NCI-H2227 (cell line): ENCODE data around the gene BBS2.

Experiments used
- DNase-seq: peaks from one replicate; lab custom pipeline; 2025; ENCODE audit not compliant: unreplicated experiment; lab: John Stamatoyannopoulos, UW

Gene BBS2

DNA sequence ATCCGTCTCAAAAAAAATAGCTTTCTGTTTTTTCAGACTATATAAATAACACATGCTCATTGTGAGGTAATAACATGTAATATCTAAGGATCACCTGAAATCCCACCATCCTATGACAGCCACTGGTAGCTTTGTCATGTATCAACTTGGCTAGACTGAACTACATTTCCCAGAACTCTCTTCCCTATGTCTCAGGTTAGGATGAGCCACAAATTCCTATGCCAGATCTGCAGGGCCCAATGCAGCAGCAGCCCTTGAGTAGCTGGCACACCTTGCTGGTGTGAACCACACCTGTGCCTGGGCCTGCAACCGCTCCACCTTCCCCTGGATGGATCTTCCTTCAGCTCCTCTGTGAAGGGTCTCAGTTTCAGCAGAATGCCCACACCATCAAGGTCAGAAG is 40.4 kb downstream of the BBS2 start:
- DNase-seq: no peak

DNA sequence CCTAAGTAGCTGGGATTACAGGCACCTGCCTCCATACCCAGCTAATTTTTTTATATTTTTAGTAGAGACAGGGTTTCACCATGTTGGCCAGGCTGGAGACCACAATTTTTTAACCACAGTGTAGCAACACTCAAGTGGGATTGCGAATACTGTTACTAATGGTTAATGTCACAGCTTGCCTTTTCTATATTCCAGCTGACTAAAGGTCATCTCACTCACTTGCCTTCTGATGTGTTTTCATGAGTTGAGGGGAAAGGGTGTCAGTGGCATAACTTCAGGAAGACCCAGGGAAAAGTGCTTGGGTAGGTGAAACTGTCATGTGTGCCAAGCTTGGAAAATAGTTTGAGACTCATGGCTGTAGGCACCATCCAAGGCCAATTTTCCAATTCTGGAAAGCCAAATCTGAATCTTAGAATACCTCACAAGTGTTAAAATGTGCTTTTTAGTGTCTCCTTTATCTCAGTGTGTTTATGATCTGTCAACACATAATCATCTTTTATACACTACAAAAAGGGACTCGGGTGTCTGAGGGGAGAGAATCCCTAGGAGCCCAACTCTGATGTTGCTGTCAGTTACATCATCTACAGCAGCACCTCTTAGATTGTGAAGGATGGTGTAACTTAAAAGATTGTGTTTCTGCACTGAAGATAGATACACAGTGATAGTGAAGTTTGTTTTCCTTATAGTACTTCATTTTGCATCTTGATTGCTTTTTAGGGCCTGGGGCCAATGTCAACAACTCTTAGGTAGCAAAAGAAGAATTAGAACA is 41.4 kb downstream of the BBS2 start:
- no peak for DNase-seq

DNA sequence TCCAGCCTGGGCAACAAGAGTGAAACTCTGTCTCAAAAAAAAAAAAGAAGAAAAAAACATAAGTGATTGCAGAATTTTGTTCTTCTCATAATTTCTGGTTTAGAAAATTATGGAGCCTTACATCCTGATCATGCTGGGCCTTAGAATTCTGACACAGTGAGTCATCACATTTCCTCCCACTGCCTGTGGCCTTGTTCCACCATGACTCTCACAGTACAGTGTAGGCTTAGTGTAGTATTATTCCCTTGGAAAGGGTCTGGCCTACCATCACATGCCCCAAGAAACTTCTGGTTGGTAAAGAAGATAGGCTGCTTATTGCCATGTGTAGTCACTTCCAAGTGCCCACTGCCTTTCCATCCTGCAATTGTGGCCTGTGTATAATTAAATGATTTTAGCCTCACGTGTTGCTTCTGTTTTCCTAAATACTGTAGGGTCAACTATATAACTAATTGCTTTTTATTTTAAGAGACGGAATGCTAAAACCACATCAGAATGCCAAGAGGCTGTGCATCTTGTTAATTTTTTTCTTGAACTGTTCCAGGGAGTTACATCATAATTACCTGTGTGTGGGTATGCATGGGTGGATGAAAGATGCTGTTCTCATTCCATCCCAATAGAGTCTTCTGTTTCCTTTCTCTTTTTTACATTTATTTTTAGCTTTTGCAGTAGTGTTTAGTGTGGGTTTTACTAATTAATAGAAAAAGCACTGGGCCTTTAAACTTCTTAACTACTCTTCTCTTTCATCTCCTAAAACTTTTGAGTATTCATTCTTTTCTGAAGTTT is 42.5 kb downstream of the BBS2 start:
- DNase-seq: peak; percentile 18

DNA sequence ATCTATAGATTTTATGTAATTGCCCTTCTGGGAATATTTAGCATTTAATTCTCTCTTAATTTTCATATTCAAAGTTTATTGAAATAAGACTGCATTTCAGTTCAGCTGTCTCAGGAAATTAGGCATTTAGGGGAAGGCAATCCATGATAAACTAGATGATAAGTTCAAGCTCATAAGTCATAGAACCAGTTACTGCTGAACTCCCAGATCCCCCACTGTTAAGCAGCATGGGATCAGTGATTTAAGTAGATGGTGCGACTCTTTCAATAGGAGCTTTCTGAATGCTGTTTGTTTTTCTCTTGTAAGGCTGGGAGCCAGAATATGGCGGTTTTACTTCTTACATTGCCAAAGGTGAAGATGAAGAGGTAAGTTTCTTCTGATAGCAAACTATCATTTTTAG is 44.6 kb downstream of the BBS2 start:
- DNase-seq: peak; percentile 27

DNA sequence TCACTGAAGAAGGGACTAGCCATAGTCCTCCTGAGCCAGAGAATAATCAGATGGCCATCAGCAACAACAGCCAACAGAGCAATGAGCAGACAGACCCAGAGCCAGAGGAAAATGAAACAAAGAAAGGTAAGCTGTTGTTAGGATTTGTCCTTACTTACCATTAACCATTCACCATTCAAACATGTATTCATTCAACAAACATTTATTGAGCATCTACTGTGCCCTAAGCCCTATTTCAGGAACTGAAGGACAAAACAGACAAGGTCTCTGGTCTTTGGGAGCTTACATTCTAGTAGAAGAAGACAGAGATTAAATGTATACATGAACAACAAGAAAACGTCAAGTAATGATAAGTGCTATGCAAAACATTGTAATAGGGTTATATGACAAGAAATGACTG is 49.2 kb downstream of the BBS2 start:
- no peak for DNase-seq

DNA sequence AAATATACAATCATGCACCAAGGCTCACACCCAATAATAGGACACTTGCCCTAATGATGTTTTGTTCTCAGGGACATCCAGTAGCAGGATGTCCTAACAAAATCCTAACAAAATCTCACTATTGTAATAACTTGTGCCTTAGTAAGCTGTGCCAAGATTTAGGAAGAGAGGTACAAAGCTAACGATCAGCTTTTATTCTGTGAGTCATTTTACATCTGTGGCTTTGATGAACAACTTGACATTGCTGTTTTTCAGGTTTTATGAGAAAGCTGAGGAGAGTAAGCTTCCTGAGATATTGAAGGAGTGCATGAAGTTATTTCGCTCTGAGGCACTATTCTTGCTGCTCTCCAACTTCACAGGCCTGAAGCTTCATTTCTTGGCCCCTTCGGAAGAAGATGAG is 49.6 kb downstream of the BBS2 start:
- no peak for DNase-seq

DNA sequence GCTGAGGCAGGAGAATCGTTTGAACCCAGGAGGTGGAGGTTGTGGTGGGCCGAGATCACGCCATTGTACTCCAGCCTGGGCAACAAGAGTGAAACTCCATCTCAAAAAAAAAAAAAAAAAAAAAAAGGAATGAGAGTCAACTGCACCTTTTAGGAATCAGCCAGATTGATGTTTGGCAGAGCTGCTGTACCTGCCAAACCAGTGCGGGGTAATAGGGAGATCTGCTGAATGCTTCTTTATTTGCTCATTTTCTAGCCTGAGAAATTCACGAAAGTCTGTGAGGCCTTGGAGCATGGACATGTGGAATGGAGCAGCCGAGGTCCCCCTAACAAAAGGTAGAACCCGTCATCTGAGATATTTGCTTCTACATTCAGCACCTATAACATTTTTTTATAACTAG is 50.1 kb downstream of the BBS2 start:
- DNase-seq: no peak

DNA sequence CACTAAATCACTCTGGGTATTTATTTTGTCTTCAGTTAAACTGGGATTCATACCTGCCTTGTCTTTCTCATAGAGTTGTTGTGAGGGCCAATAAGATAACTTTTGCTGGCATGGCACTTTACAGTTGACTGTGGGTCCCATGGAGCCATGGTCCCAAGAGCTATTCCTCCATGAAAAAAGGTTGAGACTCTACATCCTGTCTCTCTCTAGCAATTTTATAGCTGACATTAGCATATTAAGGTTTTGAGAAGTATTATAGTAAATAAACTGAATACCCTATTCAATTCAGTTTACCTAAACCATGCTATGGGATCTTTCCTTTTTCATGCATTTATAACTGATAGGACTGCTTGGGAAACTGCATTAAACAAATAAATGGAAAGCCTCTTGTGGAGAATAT is 51.0 kb downstream of the BBS2 start:
- no peak for DNase-seq

DNA sequence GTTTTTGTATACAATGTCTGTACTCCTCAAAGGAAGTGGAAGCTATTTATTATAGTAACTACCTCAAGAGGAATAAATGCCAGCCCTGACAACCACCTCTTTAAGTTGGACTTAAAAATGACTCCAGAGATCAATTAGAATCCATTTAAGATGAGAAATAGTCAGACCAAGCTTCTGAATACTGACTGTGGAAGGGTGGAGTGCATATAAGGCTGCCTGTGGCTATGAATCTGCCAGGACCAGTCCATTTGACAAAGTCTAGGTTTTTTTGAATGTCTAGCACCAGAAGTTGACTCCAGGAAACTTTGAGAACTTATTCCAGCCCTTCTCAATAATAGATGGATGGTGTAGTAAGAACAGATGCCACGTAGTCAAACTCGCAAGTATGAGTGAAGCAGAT is 53.5 kb downstream of the BBS2 start:
- DNase-seq: no peak

DNA sequence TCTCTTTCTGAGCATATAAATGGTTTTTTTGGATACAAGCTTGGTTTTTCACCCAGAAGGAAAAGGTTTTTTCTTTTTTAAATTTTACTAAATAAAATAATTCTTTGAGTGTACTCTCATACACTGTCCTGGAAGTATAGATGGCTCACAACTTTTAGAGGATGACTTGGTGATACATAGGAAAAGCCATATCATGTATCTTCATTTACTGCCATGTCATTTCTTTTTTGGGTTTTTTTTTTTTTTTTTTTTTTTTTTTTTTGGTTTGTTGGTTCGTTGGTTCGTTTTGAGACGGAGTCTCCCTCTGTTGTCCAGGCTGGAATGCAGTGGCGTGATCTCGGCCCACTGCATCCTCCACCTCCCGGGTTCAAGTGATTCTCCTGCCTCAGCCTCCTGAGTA is 56.7 kb downstream of the BBS2 start:
- DNase-seq: no peak

DNA sequence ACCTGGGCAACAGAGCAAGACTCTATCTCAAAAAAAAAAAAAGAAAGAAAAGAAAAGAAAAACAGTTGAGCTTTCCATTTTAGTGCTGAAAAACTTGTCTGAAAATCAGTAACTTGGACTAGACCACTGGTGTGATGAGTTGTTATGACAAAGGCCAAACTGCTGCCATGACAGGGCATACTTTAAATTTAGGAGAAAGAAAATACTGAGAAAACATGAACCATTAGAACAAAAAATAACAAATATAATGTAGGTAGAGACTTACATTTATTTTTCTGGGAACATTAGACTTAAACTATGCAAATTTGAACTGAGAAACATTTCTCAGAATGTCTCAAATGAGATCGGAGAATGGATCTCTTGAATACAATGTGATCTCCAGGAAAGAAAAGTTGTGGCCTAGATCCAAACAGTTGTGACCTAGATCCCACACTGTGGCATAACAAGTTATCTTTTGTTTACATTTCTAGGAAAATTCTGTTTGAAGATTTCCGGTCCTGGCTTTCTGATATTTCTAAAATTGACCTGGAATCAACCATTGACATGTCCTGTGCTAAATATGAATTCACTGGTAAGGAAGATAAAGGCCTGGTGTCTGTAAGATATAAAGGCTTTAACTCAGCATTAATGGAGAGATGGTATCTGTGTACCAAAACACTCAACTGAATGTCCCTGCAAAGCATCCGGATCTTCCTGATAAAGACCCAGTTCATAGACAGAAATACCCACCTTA is 57.6 kb downstream of the BBS2 start:
- no peak for DNase-seq

DNA sequence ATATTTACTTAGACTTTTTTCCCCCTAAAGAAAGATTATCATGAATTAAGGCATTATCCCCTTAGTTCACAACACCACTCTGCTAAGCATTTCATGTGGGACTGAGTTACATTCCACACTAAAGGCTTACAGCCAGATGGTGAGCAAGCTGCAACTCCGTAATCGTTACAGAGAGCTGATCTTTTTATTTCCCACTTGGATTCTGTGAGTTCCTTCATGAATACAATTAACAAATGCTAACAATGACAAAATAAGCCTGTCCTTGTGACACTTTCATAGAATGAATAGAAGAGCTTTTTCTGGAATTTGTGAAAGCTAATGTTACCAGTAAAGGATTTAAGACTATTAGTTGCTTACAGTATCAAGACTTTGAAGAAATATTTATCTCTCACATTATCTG is 59.7 kb downstream of the BBS2 start:
- no peak for DNase-seq

DNA sequence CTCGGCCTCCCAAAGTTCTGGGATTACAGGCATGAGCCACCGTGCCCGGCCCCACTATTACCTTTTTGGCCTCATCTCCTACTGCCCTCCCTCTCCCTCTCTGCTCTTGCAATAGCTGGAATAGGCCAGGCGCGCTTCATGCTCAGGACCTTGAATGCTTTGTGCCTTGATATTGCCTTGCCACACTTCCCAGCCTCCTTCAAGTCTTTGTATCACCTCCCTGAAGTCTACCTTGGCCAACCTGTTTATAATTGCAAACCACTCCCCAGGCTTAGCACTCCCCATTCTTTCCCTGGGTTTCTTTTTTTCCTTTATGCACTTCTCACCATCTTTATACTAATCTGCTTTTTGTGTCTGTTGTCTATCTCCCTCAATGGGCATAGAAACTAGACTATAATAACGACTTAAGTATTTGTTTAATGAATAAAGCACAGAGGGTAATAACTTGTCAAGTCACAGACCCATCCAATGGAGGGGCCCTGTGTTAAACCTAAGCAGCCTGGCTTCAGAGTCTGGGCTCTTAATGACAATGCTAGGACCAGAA is 61.8 kb downstream of the BBS2 start:
- DNase-seq: no peak

DNA sequence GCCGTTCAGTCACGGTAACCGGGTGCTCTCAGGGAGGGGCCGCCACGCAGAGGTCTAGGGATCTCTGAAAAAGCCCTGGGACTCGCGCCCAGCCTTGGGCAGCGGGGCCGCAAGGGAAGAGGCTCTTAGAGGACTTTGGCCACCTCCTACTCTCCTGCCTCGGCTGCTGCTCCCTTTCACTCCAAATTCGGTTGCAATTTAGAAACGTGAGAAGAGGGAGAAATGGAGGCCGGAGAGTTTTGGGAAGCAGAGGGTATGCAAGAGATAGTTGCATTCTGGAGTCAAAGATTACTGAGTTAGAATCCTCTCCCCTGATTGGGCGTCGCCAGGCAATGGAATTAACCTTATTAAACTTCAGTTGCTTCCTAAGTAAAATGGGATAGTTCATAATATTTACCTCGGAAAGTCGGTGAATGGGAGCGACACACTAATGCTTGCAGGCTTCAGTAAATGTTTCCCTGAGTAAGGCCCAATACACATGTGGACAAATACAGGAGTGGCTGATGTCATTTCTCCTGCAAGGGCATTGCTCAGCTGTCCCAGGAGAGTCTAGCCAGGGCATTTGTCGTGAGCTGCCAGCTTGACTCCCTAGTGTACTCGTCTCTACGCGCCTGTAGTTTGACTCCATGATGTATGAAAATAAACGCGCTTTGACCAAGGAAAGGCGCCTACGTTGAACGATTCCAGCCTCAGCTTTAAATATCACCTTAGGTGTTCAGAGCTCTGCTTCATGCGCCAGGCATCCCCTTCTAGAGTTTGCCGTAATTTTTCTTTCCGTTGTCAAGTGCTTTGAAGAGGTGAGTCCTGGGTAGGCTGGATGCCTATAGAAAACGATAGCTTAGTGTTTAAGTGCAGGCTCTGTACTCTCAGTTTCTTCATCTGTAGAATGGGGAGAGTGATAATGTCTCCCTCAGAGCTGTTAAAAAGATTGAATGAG is 67.8 kb downstream of the BBS2 start:
- peak; percentile 21 for DNase-seq

DNA sequence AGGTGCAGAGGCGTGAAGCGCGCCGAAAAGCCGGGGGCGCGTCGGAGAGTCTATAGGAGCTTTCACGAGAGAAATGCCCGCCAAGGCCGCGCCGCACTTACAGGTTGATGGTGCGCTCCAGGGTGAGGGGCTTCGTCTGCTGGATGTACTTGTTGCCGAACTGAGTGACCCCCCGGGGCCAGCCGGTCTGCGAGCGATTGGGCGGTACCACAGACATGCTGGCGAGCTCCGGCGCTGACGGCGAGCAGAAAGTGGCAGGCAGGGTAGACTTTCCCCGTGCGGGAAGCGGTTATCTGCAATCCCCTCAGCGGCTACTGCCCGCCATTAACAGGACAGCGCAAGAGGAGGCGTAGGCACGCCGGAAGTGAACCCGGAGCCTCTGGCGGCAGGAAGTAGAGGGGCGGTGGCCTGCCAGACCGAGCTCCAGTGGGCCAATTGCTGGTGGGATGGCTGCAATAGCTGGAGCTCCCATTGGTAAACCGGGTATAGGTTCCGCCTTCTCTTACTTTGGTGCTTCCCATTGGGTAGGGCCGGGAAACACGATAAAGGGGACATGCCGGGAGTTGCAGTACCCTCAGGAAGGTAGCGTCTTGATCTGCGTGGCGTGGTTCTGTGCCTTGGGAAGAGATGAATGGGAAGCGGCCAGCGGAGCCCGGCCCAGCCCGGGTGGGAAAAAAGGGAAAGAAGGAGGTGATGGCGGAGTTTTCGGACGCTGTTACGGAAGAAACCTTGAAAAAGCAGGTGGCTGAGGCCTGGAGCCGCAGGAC is 68.7 kb downstream of the BBS2 start, which contains the start of the genes NUDT21 and OGFOD1:
TSS of gene NUDT21 (minus strand) at position 347 of the 767 bp plus-strand sequence. CDS start at position 217, 130 bp downstream.
TSS of gene OGFOD1 (plus strand) at position 569 of the 767 bp plus-strand sequence. CDS start at position 628, 59 bp downstream.
- peak; percentile 94 for DNase-seq

DNA sequence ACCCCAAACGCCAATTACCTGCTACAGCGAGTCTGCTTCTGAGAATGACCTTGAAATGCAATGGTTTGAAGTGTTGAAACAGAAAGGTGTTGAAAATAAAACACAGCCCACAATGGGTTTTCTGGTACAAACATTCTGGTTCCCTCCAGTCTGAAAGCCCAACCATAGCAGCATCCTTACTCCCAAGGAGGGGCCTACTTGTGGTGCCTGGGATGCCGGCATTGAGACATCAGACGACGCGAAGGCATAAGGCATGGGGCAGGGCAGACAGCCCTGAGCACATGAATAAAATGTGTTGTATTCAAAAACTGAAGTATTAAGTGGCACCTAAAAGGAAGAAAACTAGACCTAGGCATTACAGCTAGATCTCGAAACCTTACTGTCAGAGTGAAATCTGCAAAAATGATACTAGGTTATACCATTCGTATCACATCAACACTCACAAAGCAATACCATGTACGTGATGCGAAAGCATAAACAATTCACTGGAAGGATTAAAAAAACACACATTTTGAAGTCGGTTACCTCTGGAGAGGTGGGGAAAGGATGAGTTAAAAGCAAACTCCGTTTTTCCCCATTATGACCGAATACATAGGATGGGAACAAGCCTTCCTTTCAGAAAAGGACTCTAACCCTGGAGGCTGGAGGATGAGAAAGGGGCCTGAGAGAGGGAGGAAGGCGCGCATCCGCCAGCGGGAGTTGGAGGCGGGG is 69.4 kb downstream of the BBS2 start:
- DNase-seq: peak; percentile 7

DNA sequence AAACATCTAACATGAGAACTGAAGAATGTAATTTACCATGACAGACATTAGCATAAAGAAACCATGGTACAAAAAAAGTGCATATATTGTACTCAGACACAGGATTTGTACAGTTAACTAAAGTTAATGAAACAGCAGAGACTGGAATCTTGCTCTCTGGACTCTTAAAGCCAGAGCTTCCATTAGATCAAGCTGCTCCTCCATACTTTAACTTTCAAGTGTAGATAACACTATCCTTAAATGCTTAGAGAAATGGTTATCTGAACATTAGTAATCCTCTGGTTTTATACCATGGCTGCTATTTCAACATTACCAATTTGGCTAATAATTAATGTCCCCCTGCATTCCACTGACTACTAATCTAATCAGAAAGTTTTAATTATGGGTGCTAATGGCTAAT is 71.8 kb downstream of the BBS2 start:
- DNase-seq: no peak

DNA sequence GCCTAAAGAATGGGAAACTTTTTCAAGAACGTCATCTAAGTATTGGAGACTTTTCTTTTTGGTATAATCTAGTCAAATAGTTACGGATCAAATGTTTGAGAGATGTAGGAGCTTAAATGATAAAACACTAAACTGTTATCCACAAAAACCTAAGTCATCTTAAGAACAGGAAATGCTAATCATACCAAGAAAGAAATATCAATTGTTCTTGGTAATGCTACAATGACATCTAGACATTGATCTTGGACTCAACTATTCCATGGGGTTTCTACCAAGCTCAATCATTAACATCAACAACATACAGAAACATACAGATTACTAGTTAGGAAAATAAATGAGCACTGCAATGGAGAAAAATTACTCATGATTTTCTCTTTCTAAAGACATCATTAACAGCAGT is 72.5 kb downstream of the BBS2 start:
- no peak for DNase-seq

DNA sequence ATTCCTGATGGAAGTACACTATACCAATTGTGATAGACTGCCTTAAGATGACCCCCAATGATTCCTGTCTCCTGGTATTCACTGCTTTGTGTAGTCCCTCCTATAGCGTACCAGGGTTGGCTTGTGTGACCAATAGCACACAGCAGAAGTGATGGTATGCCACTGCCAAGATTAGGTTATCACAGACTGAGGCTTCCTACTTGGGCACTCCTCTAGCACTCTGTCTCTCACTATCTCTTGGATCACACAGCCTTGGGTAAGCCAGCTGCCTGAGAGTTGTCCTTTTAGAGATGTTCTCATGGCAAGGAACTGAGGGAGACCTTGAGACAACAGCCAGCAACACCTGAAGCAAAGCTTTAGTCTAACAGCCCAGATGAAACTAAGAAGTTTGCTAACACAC is 81.8 kb downstream of the BBS2 start:
- no peak for DNase-seq
